ENCODE results near the gene CNTN4.
"Not testable (repeated sequence)": the region's sequence is repeated elsewhere in the genome, so short reads cannot be mapped to it uniquely, and the experiment has no call there.

CNTN4 gene

DNA sequence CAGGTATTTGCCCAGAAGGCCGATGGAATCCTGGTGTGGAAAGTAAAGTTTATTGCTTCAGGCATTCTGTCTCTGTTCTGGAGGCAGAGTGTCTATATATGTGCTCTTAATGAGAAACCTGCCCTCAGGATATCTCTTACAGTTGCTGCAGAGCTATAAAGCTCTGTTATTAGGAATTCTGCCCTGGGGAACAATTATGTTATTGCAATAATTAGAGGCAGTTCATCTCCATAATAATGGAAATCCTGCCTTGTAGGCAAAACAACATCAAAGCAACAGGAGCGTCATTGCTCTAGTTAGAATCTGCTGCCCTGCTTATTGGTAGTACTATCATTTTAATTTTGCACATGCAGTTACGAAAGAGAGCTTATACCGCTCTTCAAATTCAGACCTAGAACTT, 835.9 kb downstream of the CNTN4 start:
- DNase-seq: no peak

DNA sequence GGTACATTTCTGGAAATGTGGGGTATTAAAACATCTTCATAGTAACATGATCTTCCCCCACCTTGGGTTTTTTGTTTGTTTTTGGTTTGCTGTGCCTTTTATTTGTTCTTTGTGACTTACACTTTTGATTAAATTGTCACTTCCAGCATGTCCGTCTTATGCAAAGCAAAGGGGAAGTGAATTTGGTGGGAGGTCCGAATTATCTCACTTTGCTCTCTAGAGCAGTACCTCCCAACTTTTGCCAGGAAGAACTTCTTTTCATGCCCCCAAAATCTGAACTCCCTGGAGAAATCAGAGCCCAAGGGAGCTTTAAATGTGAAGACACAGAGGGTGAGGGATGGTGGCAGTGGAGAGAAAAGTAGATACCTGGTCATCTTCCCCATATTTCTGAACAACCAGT, 838.4 kb downstream of the CNTN4 start:
- no peak for DNase-seq

- DNase-seq: no peak
These were observed 838.9 kb downstream of the CNTN4 start for GRCh38 chr3:2937592-2937991.

DNA sequence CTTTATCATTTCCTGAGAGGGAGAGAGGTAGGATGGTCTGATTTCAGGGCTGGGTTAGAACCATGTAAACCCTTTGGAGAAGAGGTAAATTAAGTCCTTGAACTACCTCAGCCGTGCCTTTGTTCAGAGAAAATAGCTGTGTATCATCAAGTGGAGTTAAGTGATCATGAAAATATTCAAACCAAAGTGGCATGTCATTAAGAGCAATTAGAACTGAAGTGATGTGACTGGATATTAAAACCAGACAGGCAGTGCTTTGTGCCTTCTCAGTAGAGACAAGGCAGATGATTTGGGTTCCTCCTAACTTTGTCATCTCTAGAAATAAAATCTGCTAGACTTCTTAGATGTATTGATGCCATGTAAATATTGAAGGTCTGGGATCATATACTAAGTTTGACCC, 840.0 kb downstream of the CNTN4 start:
- DNase-seq: no peak

DNA sequence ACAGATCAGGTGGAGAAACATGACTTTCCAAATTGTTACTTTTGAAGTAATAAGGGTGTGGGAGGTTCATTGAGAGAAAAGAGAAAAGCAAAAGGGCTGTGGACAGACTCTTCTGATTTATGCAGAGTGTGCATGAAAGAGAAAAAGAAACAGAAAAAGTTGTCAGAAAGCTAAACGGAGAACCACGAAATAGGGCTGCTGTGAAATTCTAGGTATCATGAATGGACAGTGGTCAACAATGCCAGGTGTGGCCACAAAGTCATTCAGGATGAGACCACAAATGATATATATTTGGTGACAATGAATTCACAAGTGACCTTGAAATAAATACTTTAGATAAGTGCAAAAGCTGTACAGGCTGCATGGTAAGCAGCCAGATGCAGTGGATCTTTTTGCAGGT, 841.4 kb downstream of the CNTN4 start:
- DNase-seq: no peak

DNA sequence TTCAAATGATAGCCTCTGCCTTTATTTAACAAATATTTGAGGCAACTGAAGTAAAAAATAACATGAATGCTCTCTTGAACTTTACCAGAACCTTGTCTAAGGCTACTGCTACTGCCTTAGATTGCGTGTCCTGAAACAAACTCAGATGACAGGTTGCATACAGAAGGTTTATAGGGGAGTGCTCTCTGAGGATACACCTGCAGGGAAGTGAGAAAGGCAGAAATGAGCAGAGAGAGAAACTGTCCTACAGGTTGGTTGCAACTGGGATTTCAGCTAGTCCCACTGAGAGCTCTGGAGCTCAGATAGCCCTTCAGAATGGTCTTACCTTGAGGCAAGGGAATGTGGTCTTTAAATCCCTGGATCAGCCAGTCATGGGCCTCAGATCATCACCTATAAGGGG, 846.0 kb downstream of the CNTN4 start:
- no peak for DNase-seq

DNA sequence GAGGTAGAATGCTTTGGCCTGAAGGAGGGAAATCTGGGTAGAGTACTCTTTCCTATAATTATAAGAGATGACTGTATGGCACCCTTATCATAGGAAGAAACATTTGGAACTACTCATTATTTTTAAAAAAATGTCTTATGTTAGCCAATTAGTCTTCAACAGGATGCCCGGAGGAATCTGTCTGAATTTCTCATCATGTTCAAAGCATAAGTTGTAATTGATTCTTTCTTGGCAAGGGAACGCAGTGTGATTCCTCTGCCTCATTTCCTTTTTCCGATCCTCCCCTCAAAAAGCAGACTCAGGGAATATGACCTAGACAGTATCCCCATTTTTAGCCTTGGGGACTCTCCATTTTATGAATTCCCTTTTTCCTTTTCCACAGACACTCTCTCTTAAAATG, 846.5 kb downstream of the CNTN4 start:
- DNase-seq: no peak

- no peak for DNase-seq
These were observed 848.9 kb downstream of the CNTN4 start for GRCh38 chr3:2947536-2947935.

GRCh38 chr3:2948882-2949281, 850.2 kb downstream of the CNTN4 start:
- DNase-seq: no peak

GRCh38 chr3:2950159-2950558, 851.5 kb downstream of the CNTN4 start:
- DNase-seq: no peak

GRCh38 chr3:2957115-2957514, 858.4 kb downstream of the CNTN4 start:
- no peak for DNase-seq

DNA sequence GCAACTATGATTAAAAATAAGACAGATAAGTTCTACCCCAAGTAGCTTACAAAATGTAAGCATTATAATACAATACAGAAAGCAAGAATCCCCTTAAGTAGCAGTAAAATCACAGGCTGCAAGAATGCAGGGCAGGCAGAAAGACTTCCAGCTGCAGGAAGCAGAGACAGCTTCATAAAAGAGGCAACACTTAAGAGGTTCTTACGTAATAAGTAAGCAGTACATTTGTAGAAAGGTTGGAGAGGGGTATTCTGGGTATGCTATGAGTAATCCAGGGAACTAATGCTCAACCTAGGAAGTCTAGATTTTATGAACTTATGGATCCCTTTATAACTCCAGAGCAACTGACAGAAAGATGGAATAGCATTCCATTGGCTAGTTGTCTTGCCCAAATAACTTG, 859.9 kb downstream of the CNTN4 start:
- DNase-seq: no peak

GRCh38 chr3:2961576-2961975, 862.9 kb downstream of the CNTN4 start:
- DNase-seq: no peak

- no peak for DNase-seq
These were observed 869.2 kb downstream of the CNTN4 start for GRCh38 chr3:2967871-2968270.

- no peak for DNase-seq
These were observed 869.8 kb downstream of the CNTN4 start for GRCh38 chr3:2968475-2968874.

DNA sequence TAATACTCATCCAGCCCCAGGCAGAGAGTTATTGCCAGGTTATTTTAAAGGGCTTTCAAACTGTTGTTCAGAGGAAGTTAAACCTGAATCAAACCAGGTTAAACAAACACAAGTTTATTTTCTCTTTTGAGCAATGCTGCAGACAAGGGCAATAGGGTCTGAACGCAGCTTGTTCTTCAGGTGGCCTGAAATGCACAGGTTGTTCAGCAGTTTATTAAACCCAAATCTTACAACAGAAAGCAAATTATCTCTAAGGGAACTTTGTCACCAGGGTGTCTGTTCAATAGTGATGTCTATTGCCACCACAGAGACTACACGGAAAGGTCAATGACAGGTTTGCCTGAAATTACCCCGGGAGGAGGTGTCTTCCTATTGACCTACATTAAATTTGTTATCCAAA, 877.5 kb downstream of the CNTN4 start:
- no peak for DNase-seq

GRCh38 chr3:2976796-2977195, 878.1 kb downstream of the CNTN4 start:
- no peak for DNase-seq

- DNase-seq: no peak
These were observed 880.5 kb downstream of the CNTN4 start for GRCh38 chr3:2978977-2979732.

GRCh38 chr3:2984005-2984830, 885.6 kb downstream of the CNTN4 start:
- no peak for DNase-seq

DNA sequence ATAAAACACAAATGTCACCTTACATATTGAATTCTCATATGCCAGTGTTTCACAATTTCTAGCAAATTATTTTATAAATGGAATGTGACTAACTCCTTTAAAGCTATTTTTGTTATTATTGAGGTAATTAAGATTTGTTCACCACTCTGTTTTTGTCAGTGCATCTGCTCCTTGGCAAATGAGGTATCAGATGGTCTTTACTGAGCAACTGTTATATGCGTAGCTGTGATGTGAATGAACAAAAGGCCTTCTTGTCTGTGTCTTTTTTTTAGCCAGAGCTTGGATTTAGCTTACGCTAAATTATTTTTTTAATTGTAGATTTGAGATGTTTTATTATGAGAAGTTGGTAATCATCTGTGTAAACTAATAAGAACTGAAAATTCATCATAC, 886.2 kb downstream of the CNTN4 start:
- DNase-seq: no peak

- no peak for DNase-seq
These were observed 886.8 kb downstream of the CNTN4 start for GRCh38 chr3:2985479-2985878.

DNA sequence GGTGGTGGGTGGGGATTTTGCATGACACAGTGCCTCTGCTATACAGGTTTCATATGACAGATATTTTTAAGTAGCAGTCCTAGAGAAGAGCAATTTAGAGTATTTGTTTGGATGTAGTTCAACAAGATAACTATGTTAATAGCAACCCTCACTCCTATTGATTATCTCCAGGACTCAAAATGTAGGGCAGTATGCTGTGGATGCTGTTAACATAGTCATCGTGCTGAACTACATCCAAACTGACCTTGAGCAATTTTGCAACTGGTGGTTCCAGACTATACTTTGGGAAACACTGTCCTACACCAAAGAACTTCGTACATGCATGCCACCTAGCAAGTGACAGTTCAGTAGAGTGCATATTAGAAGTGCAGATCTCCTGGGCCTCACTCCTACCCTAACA, 893.9 kb downstream of the CNTN4 start:
- DNase-seq: no peak

- not testable (repeated sequence) for DNase-seq
These were observed 894.5 kb downstream of the CNTN4 start for GRCh38 chr3:2993130-2993529.

- no peak for DNase-seq
These were observed 895.1 kb downstream of the CNTN4 start for GRCh38 chr3:2993736-2994135.

DNA sequence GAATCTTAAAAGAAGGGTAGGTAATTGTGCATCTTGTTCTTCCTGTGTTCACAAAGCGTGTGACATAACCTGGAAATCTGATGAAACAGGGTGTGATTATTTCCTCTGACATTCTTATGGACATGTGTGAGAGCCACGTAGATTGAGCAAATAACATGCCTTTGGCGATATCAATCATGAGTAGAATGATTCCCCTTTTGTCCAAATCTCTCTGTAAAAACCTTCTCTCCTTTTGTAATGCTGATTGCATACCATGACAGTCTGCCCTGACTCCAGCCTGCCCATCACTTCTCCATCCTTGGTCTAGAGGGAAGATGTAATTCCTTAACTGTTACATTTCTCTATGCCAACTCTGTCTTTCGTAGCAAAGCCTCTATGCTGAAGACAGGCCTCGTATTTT, 896.5 kb downstream of the CNTN4 start:
- DNase-seq: no peak

Data from DMS153 (cell line).